ENCODE results near the gene DAAM1.

Gene DAAM1

DNA sequence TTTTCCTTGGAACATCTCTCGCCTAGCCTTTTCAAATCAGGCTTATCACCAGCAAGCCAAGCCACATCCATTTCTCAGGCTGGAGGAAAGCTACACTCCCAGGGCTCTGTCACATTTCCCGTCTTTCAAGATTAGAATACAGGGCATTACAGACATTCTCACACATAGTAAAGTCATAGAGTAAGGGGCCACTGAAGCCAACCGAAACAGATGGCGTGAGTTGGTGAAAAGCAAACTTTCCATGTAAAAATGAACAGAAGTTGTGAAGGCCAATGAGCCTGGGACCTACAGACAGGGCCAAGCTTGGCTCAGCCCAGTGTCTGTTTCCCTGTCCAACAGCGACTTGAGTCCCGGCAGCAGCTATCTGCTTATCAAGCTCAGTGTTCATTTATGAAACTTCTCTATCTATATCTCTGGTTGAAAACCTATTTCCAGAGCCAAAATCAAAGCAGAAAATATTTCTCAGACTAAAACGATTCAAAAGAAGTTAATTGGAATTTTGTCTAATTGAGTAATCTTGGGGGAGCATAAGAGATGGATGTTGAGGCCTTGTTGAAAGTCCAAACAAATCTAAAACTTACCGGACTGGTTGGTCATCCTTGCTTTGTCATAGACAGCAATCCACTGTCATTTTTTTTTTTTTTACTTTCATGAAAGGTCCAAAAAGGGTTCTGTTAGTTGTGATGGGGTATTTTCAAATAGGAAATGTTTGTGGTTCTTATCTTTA lies 105.6 kb downstream of the DAAM1 start:
- DNase-seq = no peak

DNA sequence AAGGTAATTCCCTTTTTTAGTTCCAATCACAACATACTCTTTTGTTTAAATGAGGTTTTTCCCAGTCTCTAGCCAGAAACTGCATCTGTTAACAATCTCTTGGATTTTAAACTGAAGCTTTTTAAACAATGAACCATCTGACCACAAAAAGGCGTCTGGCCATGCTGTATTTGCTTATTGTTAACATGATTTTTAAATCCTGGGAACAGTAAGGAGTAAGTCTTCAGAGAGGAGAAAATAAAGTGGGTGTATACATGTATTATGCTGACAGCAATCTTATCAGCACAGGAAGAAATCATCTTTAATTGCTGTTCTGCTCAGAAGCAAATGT lies 106.2 kb downstream of the DAAM1 start:
- DNase-seq = peak; percentile 73

DNA sequence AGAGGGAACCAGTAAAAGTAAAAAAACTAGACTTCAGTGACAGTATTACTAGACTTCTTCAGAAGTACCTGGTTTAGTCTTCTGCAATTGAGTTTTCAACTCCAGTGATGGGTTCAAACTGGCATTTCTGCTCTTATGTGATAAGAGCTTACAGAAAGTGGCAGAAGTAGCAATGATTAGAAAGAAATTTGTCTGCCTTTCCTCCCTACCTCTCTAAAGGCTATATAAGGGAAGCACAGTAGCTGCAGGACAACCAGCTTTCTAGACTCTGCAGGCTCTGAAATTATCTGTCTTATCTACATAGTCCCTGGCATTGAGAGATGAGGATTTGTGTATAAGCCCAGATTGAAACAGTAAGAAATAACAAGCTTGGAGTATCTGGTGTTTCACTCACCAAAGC lies 107.5 kb downstream of the DAAM1 start:
- no peak for DNase-seq

DNA sequence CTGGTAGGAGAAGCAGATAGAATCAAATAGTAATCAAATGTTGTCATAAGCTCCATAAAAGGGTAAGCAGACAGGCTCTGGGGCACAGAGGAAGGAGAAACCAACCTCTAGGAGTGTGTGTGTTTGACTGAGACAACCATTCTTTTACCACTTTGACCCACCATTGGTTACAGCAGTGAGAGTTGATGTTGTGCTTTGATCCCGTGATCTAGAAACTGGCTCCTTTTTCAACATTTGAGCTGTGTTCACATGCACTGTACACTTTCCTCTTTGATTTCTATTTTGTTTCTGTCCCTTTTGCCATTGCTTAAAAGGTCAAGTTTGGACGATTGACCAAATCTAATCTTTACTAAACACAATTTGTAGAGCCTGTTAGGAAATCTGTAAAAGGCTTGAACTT lies 108.0 kb downstream of the DAAM1 start:
- no peak for DNase-seq

DNA sequence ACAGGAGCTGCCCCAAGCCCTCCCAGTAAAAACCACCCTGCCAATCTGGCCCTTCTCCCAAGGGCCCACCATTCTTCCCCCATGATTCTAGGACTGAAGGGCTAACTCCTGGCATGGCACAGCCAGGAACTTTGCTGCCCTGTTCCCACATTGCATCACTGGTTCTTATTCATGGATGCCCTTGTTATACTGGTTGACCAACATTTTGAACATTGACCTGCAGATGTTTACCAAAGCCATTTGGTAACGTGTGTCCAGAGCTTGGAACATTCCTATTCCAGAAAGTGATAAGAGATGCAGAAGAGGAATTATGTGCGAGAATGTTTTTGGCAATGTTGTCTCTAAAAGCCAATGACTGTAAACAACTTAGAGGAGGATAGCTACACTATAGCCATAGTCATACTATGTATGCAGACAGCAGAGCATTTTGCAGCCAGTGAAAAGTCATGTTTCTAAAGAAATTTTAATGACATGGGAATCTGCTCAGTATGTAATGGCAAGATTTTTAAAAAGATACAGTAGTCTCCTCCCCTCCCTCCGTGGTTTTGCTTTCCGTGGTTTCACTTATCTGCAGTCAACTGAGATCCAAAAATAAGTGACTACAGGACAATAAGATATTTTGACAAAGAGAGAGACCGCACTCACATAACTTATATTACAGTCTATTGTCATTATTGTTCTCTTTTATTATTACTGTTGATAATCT lies 108.8 kb downstream of the DAAM1 start:
- DNase-seq = peak; percentile 26

DNA sequence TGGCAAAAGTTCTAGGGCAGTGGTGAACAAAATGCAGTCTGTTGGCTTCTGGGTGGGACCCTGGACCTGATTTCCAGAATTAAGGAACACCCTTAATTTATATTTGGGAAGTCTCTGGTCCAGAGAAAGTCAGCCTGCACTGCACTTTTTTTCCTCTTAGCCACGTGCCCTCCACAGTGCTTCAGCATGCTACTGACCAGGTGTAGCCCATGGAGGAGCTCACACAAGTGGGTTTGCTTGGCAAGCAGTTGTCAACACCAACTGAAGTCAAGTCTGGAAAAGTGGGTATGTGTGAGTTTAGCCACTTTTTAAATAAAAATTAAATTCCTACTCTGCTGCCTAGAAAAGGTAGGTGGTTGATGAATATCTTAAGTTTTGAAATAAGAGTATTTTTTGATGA lies 111.3 kb downstream of the DAAM1 start:
- no peak for DNase-seq

DNA sequence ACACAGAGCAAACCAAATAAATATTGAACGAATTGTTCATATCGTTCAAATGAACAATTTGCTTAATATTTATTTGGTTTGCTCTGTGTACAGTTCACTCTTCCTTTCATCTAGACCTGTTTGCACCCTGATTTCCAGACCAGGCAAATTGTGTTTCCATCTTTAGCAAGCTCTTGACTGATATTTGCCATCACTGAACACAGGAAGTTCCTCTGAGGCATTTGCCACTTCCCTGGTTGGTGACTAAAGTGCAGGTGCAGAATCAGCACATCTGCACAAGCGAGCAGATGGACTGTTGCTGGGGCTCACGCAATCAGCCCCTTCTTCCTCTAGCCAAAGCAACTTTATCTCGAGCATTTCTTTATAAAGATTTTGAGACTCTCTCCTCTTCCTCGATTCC lies 112.9 kb downstream of the DAAM1 start:
- DNase-seq = no peak

DNA sequence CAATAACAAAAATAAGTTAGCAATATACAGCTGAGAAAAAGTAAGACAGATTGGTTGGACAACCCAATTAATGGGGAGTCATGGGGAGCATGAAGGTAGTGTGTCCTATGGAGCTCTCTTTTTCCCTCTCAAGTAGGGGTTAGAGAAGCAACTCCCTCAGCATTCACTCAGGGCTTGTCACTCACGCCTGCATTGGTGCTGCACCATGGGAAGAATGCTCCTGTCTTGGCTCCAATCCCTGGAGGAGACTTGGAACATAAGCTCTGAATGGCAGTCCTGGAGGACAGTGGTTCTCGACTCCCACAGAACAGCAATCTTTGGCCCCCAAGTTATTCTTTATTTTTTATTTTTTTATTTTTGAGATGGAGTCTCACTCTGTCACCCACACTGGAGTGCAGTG lies 113.8 kb downstream of the DAAM1 start:
- no peak for DNase-seq

DNA sequence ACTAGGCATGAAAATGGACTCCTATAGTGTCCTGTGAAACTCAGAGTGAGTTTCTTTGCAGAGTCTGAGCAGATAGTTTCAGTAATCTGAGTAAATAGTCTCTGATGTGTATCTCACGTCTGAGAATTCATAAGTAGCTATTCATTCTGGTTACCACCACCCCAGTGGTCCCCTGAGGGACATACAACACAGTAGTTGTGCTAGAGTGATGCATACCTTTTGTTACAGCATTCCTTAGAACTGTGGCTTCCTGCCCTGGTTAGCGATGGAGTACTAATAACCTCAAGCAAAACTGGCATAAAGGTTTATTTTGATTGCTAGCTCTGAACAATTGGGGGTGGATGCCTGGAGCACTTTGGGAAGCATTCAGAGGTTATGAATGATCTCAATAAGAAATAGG lies 114.7 kb downstream of the DAAM1 start:
- peak; percentile 90 for DNase-seq

DNA sequence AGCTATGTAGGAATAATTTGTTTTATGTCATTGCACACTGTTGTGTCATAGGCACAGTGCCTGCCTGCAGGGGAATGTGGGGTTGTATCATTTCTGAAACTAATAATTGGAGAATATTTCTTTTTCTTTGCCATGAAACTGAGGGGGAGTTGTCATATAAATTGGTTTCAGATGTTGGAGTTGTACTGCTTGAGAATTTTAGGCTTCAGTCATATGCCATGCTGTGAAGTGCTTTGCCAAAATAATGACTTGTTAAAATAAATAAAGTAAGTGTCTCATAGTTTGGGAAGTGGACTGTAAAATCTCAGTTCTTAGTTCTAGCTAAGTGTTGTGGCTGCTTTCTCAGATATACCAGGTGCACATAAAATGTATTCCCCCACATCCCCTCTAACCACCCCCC lies 116.8 kb downstream of the DAAM1 start:
- peak; percentile 83 for DNase-seq

DNA sequence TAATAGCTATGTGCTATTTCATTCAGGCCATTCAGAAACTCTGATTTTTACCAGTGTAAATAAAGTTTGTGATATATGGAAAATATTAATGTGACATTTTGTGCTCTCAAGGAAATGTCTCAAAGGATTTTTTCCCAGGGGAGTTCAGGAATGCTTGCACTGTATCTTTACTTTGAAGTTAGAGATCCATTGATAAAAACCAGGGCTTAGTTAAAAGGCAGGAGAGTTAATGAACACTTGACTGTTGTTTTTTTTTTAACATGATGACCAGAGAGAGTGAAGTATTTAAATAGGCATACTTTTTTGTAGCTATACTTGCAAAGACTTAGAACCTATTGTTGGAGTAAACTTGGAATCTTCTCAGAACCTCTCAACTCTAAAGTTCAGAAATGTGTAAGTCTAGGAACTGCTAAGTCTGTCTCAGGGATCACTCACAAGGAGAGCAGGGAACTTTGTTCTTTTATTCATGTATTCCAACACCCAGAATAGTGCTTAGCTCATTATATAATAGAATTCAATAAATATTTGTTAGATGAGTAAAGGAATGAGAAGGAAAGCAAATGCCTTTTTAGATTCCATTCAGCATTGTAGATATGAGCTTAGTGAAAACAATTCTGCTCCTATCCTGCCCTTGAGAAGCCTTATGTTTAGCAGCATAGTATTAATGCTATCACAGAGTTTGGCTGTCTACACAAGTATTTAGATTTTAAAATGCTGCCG lies 117.5 kb downstream of the DAAM1 start:
- peak; percentile 83 for DNase-seq

DNA sequence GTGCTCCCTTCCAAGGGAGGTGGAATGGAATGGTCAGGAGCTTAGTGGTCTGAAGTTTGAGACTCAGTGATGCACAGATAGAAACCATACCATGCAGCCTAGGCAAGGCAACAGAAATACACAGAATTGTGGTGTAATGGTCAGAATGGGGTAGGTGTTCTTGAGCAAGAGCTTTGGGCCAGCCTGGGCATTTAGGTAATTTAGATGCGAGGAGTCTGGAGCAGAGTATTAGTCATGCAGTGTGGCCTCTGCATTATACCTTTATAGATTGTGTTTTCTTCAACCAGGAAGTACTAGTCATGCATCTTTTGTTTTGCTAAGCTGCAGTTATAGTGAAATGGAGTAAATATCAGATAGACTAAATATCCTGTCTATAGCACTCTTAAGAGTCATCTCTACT lies 118.3 kb downstream of the DAAM1 start:
- peak; percentile 64 for DNase-seq

DNA sequence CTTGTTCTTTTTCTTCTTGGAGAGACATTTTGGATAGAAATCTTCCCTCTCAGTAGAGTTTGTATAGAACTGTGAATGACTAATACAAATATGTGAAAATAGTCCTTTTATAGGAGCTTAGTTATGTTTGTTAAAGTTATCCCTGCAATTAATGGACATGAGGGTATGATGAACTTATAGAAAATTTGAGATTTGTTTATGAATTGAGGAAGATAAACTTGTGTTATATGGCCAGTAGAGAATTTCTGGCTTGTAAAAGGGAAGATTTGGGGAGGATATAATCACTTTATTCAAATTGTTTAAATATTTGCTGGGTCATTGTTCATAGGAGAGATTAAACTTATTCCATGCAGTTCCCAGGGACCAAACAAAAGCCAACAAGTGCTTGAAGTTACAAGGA lies 119.6 kb downstream of the DAAM1 start:
- DNase-seq = no peak

DNA sequence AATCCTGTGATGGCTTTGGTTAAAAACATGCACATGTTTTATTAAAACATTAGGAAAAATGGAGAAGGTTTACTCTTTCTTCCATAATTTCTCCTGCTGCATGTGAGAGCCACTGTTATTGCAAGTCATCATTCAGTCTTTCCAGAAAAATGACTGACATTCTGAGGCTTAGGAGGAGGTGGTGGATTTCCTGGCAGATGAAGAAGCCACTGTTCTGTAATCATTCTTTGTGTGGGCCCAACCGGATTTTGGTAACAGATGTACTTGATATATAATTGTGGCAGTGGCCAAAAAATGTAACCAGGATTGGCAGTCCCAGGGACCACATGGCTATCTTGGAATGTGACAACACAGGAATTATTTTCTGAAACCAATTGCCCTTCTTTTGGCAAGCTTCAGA lies 120.2 kb downstream of the DAAM1 start:
- DNase-seq = peak; percentile 47

DNA sequence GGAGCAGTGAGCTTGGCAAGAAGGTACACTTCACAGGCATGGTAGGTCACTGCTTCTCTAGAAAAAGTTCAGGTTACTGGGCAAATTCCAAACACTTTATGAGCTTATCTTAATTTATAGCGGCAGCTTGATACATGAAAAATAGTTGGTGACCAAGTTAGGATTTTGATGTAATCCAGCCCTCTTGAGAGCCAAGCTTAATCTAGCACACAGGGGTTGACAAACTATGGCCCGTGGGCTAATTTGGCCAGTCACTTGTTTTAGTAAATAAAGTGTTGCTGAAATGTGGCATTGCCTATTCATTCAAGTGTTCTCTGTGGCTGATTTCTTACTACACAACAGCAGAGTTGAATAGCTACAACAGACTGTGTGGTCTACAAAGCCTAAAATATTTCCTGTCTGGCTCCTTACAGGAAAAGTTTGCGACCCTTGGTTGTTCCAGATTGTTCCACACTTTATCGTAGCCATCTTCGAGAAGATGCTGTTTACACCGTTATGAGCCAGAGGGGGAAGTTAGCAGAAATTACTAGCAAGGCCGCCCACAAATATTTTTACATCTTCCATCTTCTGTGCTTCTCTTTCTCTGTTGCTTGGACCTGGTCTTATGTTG lies 120.9 kb downstream of the DAAM1 start:
- no peak for DNase-seq

DNA sequence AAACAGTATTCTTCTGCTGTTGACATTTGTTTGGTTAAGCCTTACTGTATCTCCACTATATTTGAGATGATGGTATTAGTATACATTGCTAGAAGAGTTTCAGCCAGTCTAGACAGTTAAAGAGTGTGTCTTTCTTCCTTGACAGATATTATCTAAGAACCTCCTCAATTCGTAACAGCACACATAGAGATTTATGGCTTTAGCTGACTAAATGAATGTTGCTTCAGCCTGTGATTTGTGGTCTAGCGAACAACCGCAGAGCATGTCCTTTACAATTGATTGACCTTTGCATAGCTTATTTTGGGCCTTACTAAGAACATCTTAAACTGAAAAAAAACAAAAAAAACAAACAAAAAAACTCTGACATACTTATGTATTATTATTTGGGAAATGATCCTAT lies 122.2 kb downstream of the DAAM1 start:
- DNase-seq = peak; percentile 41

DNA sequence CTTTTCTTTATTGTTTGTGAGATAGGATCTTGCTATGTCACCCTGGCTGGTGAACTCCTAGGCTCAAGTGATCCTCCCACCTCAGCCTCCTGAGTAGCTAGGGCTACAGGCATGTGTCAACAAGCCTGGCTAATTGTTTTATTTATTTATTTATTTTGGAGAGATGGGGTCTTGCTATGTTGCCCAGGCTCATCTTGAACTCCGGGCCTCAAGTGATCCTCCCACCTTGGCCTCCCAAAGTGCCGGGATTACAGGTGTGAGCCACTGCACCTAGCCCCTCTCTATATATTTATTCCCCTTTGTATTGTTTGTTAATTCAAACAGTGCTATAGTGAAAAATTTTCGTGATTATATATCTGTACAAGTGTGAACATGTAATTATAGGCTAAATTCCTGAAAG lies 123.3 kb downstream of the DAAM1 start:
- DNase-seq = no peak

DNA sequence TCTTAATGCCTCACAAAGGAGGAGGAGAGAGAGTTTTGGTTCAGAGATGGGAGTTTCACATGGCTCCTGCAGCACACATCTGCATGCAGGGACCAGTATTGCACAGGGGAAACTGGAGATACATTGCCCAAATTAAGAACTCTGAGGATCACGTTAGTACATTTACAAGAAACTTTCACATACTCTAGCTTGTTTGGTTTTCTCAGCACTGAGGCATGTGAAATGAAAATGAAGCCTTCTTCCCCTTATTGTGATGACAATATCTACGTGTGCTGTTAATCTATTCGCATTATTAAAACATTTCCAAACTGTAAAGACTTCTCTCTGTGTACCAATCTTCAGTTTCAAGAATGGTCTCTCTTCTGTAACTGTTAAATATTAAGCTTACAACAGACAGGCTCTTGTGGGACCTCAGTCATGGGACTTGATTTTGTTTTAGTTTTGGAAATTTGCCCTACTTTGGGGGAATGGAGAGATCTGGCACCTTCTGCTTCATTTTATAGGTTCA lies 124.7 kb downstream of the DAAM1 start:
- no peak for DNase-seq

DNA sequence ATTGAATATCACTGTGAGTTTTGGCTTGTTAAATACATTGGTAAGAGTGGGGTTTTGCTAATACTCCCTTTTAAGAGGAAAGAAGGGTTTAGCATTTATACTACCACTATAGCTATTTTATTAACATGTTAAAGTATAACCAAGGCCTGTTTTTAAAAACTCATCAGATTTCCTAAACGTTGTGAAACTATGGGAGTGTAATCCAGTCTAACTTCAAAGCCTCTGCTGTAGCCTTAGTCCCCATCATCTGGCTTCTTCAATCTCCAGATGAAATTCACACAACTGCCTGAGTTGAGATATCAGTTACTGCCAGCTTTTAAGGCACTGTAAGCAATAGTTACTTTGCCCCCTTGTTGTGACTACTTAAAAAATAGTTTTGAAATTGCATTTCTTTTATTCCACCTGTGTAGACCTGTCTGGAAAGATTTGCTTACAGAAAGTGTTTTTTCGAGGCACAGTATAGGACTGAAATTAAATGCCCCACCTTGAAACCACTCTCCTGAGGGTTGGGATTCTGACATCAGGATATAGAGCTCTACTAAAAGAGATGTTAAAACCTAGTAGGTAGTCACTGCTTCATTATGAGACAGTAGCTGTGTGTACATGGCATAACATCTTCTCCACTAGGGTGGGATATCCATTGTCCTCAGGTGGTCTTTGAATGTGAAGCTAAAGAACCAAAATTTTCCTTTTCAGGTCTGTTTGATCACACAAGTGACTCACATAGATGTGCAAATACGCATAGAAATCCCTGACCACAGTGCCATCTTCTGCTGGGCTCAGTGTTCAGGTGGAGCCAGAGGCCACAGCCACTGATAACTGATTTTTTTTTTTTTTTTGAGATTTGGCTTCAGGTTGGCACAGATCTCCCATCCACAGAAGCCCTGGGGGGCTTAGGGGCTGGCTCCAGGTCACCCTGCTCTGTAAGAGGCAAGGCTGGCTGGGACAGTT lies 125.5 kb downstream of the DAAM1 start:
- DNase-seq = no peak

DNA sequence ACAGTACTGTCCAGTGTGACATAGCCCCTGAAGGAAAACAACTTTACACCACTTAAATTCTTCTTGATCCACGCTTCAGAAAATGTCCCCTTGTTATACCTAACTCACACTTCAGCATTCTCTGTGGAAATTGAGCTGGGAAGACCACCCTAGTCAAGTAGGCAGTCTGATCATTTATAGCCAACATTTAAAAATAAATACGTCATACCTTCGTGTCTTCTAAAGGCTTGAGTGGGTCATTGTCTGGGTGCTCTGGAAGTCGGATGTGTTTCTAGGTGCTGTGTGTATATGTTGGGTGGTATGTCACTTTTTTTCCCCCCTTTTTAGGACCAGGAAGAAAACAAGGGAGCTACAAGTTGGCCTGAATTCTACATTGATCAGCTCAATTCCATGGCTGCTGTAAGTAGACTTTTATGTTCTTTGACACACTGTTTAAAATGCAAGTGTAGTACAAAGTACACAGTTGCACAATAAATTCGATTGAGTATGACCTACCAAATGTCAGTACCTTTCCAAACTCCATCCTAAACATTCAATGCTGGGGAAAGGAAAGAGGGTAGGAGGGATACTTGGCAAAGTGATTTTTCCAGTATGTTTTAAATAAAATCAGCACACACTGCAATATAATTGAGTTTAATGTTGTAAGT lies 126.6 kb downstream of the DAAM1 start:
- no peak for DNase-seq

DNA sequence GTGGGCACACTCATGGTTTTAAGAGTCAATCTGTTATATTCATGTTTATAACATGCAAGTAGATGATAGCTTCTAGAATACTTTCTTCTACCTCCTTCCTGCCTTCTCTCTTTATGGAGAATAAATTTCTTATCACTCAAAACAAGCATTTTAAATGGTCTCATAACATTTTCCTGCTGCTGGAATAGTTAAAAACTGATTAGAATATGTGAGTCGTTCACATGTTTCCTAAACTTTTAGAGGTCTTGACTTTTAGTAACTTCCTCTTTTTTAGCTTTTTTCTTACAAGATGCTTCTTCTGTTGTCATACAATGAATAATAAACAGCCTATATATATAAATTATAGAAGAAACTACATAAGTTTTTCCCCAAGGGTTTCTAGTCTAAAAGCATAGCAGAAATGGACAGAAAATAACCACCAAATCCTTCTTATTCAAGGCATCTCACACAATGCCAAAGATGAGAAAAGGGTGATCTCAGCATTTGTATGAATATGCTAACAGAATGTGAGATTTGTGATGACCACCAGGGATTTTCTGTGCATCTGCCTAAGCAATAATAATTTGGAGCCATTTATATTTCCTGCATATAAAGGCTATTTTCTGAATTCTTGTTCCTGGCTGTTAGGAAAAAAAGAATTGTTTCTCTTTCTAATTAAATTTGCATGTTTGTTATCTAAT lies 127.8 kb downstream of the DAAM1 start:
- no peak for DNase-seq

Measured in fibroblast of skin of right biceps (primary cell).